ENCODE measurements around the gene PLCH2.

Gene PLCH2

DNA sequence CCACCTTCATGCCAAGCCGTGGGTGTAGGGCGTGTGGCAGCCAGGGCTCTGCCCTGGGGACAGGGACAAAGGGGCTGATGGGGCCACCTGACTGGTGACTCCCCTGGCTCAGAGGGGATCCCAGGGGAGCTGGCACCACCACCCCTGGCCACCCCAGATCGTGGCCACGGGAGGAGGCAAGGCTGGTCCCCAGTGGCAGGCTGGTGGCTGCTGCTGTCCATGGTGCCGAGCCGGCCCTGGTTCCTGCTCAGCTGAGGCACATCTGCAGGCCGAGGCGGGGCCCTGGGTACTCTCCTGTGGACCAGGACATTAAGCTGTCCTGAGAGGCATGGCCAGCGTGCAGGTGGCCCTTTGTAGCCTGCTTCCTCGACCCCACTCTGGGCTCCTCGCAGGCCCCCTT, 6.5 kb downstream of the PLCH2 start:
- no peaks in the 10 kb centered on the region for H3K27me3 ChIP-seq (ENCODE audit: control insufficient read depth in 2 of 2, insufficient read depth in 2 of 2, low read length in 2 of 2)
- no peak overlapping the region for H3K9ac ChIP-seq (ENCODE audit: low read depth in 1 of 2, low read length in 2 of 2)
- peaks cover 5 to 10% of the 10 kb centered on the region in 2 donors for H3K4me1 ChIP-seq (ENCODE audit: control insufficient read depth in 2 of 2, insufficient read depth in 2 of 2, low read length in 2 of 2)
- no peak overlapping the region for H3K4me3 ChIP-seq (ENCODE audit: low read length in 2 of 2)
- no peaks in the 10 kb centered on the region for H3K9me3 ChIP-seq (ENCODE audit: control insufficient read depth in 2 of 2, low read length in 2 of 2)
- H3K36me3 ChIP-seq (ENCODE audit: control insufficient read depth in 2 of 2, insufficient read depth in 2 of 2, low read length in 2 of 2) = no peaks in the 10 kb centered on the region
- H3K27ac ChIP-seq (ENCODE audit: low read depth in 2 of 2, low read length in 2 of 2) = no peak overlapping the region

- Histone ChIP-seq H3K27me3 (ENCODE audit: control insufficient read depth in 2 of 2, insufficient read depth in 2 of 2, low read length in 2 of 2) (no peaks in the 10 kb centered on the region), H3K36me3 (ENCODE audit: control insufficient read depth in 2 of 2, insufficient read depth in 2 of 2, low read length in 2 of 2) (no peaks in the 10 kb centered on the region), H3K4me1 (ENCODE audit: control insufficient read depth in 2 of 2, insufficient read depth in 2 of 2, low read length in 2 of 2) (peaks cover 5% of the 10 kb centered on the region in 2 donors), H3K9ac (ENCODE audit: low read depth in 1 of 2, low read length in 2 of 2) (no peak overlapping the region), H3K4me3 (ENCODE audit: low read length in 2 of 2) (no peak overlapping the region), H3K9me3 (ENCODE audit: control insufficient read depth in 2 of 2, low read length in 2 of 2) (no peaks in the 10 kb centered on the region), H3K27ac (ENCODE audit: low read depth in 2 of 2, low read length in 2 of 2) (no peak overlapping the region)
These were observed 6.9 kb downstream of the PLCH2 start for GRCh38 chr1:2483026-2483425.

DNA sequence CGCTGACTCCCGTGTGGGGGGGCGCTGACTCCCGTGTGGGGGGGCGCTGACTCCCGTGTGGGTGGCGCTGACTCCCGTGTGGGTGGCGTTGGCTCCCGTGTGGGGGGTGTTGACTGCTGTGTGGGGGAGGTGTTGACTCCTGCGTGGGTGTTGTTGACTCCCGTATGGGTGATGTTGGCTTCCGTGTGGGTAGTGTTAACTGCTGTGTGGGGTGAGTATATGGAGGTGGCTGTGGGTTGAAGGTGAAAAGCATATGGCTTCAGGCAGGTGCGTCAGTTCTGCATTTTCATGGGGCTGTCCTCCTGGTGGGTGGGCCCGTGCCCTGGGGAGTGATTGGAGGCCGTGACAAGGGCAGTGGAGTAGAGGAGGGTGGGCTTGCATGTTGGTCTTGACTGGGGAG, 7.9 kb downstream of the PLCH2 start:
- no peak overlapping the region for H3K4me3 ChIP-seq (ENCODE audit: low read length in 2 of 2)
- no peak overlapping the region for H3K9ac ChIP-seq (ENCODE audit: low read depth in 1 of 2, low read length in 2 of 2)
- H3K36me3 ChIP-seq (ENCODE audit: control insufficient read depth in 2 of 2, insufficient read depth in 2 of 2, low read length in 2 of 2) = no peaks in the 10 kb centered on the region
- no peaks in the 10 kb centered on the region for H3K27me3 ChIP-seq (ENCODE audit: control insufficient read depth in 2 of 2, insufficient read depth in 2 of 2, low read length in 2 of 2)
- H3K4me1 ChIP-seq (ENCODE audit: control insufficient read depth in 2 of 2, insufficient read depth in 2 of 2, low read length in 2 of 2) = no peaks in the 10 kb centered on the region
- peaks cover 0 to 4% of the 10 kb centered on the region in 2 donors for H3K9me3 ChIP-seq (ENCODE audit: control insufficient read depth in 2 of 2, low read length in 2 of 2)
- no peak overlapping the region for H3K27ac ChIP-seq (ENCODE audit: low read depth in 2 of 2, low read length in 2 of 2)

- H3K27me3 ChIP-seq (ENCODE audit: control insufficient read depth in 2 of 2, insufficient read depth in 2 of 2, low read length in 2 of 2) = no peaks in the 10 kb centered on the region
- no peaks in the 10 kb centered on the region for H3K4me1 ChIP-seq (ENCODE audit: control insufficient read depth in 2 of 2, insufficient read depth in 2 of 2, low read length in 2 of 2)
- peaks cover 0 to 4% of the 10 kb centered on the region in 2 donors for H3K9me3 ChIP-seq (ENCODE audit: control insufficient read depth in 2 of 2, low read length in 2 of 2)
- no peaks in the 10 kb centered on the region for H3K36me3 ChIP-seq (ENCODE audit: control insufficient read depth in 2 of 2, insufficient read depth in 2 of 2, low read length in 2 of 2)
- no peak overlapping the region for H3K9ac ChIP-seq (ENCODE audit: low read depth in 1 of 2, low read length in 2 of 2)
- no peak overlapping the region for H3K27ac ChIP-seq (ENCODE audit: low read depth in 2 of 2, low read length in 2 of 2)
- H3K4me3 ChIP-seq (ENCODE audit: low read length in 2 of 2) = no peak overlapping the region
These were observed 10.0 kb downstream of the PLCH2 start for GRCh38 chr1:2486041-2486440.

- H3K9ac ChIP-seq (ENCODE audit: low read depth in 1 of 2, low read length in 2 of 2) = no peak overlapping the region
- no peaks in the 10 kb centered on the region for H3K4me1 ChIP-seq (ENCODE audit: control insufficient read depth in 2 of 2, insufficient read depth in 2 of 2, low read length in 2 of 2)
- no peaks in the 10 kb centered on the region for H3K36me3 ChIP-seq (ENCODE audit: control insufficient read depth in 2 of 2, insufficient read depth in 2 of 2, low read length in 2 of 2)
- H3K27ac ChIP-seq (ENCODE audit: low read depth in 2 of 2, low read length in 2 of 2) = no peak overlapping the region
- H3K9me3 ChIP-seq (ENCODE audit: control insufficient read depth in 2 of 2, low read length in 2 of 2) = peaks cover 0 to 4% of the 10 kb centered on the region in 2 donors
- no peaks in the 10 kb centered on the region for H3K27me3 ChIP-seq (ENCODE audit: control insufficient read depth in 2 of 2, insufficient read depth in 2 of 2, low read length in 2 of 2)
- H3K4me3 ChIP-seq (ENCODE audit: low read length in 2 of 2) = no peak overlapping the region
These were observed 10.5 kb downstream of the PLCH2 start for GRCh38 chr1:2486558-2486957.

DNA sequence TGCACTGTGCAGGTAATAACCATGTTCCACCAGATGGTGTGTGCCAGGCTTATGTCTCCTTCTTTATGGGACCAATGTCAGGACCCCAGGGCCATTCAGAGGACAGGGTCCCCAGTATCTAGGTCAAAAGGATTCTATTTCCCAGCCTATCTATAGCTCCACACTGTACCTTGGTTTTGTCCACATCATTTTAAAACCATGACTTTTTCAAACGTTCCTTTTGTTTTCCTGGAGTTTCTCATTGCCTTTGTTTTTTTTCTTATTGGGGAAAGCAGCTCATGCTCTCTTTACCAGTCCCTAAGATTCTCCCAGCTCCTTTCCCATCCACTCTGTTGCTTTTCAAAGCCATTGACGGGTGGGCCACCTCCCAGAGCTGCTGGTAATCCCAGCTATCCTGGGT, 12.6 kb downstream of the PLCH2 start:
- Histone ChIP-seq H3K4me3 (ENCODE audit: low read length in 2 of 2) (no peak overlapping the region), H3K27ac (ENCODE audit: low read depth in 2 of 2, low read length in 2 of 2) (no peak overlapping the region), H3K9me3 (ENCODE audit: control insufficient read depth in 2 of 2, low read length in 2 of 2) (peaks cover 0 to 4% of the 10 kb centered on the region in 2 donors), H3K27me3 (ENCODE audit: control insufficient read depth in 2 of 2, insufficient read depth in 2 of 2, low read length in 2 of 2) (no peaks in the 10 kb centered on the region), H3K4me1 (ENCODE audit: control insufficient read depth in 2 of 2, insufficient read depth in 2 of 2, low read length in 2 of 2) (no peaks in the 10 kb centered on the region), H3K36me3 (ENCODE audit: control insufficient read depth in 2 of 2, insufficient read depth in 2 of 2, low read length in 2 of 2) (no peaks in the 10 kb centered on the region), H3K9ac (ENCODE audit: low read depth in 1 of 2, low read length in 2 of 2) (no peak overlapping the region)

- no peaks in the 10 kb centered on the region for H3K36me3 ChIP-seq (ENCODE audit: control insufficient read depth in 2 of 2, insufficient read depth in 2 of 2, low read length in 2 of 2)
- H3K27ac ChIP-seq (ENCODE audit: low read depth in 2 of 2, low read length in 2 of 2) = no peak overlapping the region
- H3K4me1 ChIP-seq (ENCODE audit: control insufficient read depth in 2 of 2, insufficient read depth in 2 of 2, low read length in 2 of 2) = peaks cover 0 to 7% of the 10 kb centered on the region in 2 donors
- peaks cover 0 to 4% of the 10 kb centered on the region in 2 donors for H3K9me3 ChIP-seq (ENCODE audit: control insufficient read depth in 2 of 2, low read length in 2 of 2)
- no peaks in the 10 kb centered on the region for H3K27me3 ChIP-seq (ENCODE audit: control insufficient read depth in 2 of 2, insufficient read depth in 2 of 2, low read length in 2 of 2)
- H3K4me3 ChIP-seq (ENCODE audit: low read length in 2 of 2) = no peak overlapping the region
- H3K9ac ChIP-seq (ENCODE audit: low read depth in 1 of 2, low read length in 2 of 2) = no peak overlapping the region
These were observed 13.5 kb downstream of the PLCH2 start for GRCh38 chr1:2489615-2490014.

DNA sequence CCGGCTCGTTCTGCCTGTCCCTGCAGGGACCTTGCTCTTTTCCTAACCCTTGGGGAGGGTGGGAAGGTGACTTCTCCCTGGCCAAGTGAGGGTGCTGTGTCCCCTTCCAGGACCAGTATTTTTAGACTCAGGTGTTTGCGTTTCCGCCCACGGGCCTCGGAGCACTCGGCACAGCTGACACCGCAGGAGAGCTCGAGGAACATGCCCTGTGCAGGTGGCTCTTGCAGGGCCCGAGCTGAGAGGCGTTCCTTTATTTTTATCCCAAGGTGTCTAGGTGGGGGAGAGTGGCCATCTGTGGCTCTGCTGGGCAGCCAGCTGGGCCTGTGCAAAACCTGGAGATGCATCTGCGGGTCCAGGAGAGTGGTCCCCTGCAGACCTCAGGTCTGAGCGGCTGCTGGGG, 16.0 kb downstream of the PLCH2 start:
- H3K4me3 ChIP-seq (ENCODE audit: low read length in 2 of 2) = no peak overlapping the region
- no peaks in the 10 kb centered on the region for H3K36me3 ChIP-seq (ENCODE audit: control insufficient read depth in 2 of 2, insufficient read depth in 2 of 2, low read length in 2 of 2)
- H3K27me3 ChIP-seq (ENCODE audit: control insufficient read depth in 2 of 2, insufficient read depth in 2 of 2, low read length in 2 of 2) = no peaks in the 10 kb centered on the region
- peaks cover 0 to 8% of the 10 kb centered on the region in 2 donors for H3K4me1 ChIP-seq (ENCODE audit: control insufficient read depth in 2 of 2, insufficient read depth in 2 of 2, low read length in 2 of 2)
- H3K27ac ChIP-seq (ENCODE audit: low read depth in 2 of 2, low read length in 2 of 2) = no peak overlapping the region
- no peak overlapping the region for H3K9ac ChIP-seq (ENCODE audit: low read depth in 1 of 2, low read length in 2 of 2)
- H3K9me3 ChIP-seq (ENCODE audit: control insufficient read depth in 2 of 2, low read length in 2 of 2) = peaks cover 0 to 4% of the 10 kb centered on the region in 2 donors

GRCh38 chr1:2493218-2493617, 17.1 kb downstream of the PLCH2 start:
- Histone ChIP-seq H3K27me3 (ENCODE audit: control insufficient read depth in 2 of 2, insufficient read depth in 2 of 2, low read length in 2 of 2) (no peaks in the 10 kb centered on the region), H3K4me3 (ENCODE audit: low read length in 2 of 2) (no peak overlapping the region), H3K9me3 (ENCODE audit: control insufficient read depth in 2 of 2, low read length in 2 of 2) (peaks cover 0 to 3% of the 10 kb centered on the region in 2 donors), H3K9ac (ENCODE audit: low read depth in 1 of 2, low read length in 2 of 2) (no peak overlapping the region), H3K27ac (ENCODE audit: low read depth in 2 of 2, low read length in 2 of 2) (no peak overlapping the region), H3K4me1 (ENCODE audit: control insufficient read depth in 2 of 2, insufficient read depth in 2 of 2, low read length in 2 of 2) (peaks cover 0 to 8% of the 10 kb centered on the region in 2 donors), H3K36me3 (ENCODE audit: control insufficient read depth in 2 of 2, insufficient read depth in 2 of 2, low read length in 2 of 2) (no peaks in the 10 kb centered on the region)

DNA sequence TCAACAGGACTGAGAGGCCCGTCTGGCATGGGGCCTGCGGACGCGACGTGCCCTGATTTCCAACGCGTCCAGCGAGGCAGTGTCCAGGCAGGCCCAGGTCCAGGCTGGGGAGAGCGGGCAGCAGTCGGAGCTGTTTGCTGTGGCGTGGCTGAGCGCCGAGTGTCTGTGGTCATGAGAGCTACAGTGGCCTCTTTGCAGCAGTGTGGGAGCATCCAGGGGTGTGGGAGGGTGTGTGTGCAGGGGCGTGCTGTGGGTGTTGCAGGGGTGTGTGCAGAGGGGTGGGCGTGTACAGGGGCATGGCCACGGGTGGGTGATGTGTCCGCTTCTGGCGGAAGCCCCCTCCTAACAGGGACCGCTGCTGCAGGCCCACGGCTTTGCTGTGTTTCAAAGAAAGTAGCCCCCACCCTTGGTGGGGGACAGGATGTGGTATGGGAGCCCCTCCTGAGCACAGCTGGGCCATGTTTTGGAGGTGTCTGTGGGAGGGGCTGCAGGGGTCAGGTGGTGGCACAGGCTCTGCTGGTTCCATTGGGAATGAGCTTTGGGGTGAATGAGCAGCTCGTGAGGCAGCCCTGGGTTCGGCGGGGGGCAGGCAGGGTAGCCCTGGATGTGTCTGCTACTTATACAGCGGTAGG, 17.7 kb downstream of the PLCH2 start:
- no peaks in the 10 kb centered on the region for H3K9me3 ChIP-seq (ENCODE audit: control insufficient read depth in 2 of 2, low read length in 2 of 2)
- H3K27me3 ChIP-seq (ENCODE audit: control insufficient read depth in 2 of 2, insufficient read depth in 2 of 2, low read length in 2 of 2) = no peaks in the 10 kb centered on the region
- H3K9ac ChIP-seq (ENCODE audit: low read depth in 1 of 2, low read length in 2 of 2) = no peak overlapping the region
- H3K4me1 ChIP-seq (ENCODE audit: control insufficient read depth in 2 of 2, insufficient read depth in 2 of 2, low read length in 2 of 2) = peaks cover 0 to 8% of the 10 kb centered on the region in 2 donors
- no peak overlapping the region for H3K27ac ChIP-seq (ENCODE audit: low read depth in 2 of 2, low read length in 2 of 2)
- H3K4me3 ChIP-seq (ENCODE audit: low read length in 2 of 2) = no peak overlapping the region
- no peaks in the 10 kb centered on the region for H3K36me3 ChIP-seq (ENCODE audit: control insufficient read depth in 2 of 2, insufficient read depth in 2 of 2, low read length in 2 of 2)

- Histone ChIP-seq H3K4me3 (ENCODE audit: low read length in 2 of 2) (no peak overlapping the region), H3K36me3 (ENCODE audit: control insufficient read depth in 2 of 2, insufficient read depth in 2 of 2, low read length in 2 of 2) (no peaks in the 10 kb centered on the region), H3K9me3 (ENCODE audit: control insufficient read depth in 2 of 2, low read length in 2 of 2) (no peaks in the 10 kb centered on the region), H3K4me1 (ENCODE audit: control insufficient read depth in 2 of 2, insufficient read depth in 2 of 2, low read length in 2 of 2) (peaks cover 0 to 8% of the 10 kb centered on the region in 2 donors), H3K9ac (ENCODE audit: low read depth in 1 of 2, low read length in 2 of 2) (no peak overlapping the region), H3K27ac (ENCODE audit: low read depth in 2 of 2, low read length in 2 of 2) (no peak overlapping the region), H3K27me3 (ENCODE audit: control insufficient read depth in 2 of 2, insufficient read depth in 2 of 2, low read length in 2 of 2) (no peaks in the 10 kb centered on the region)
These were observed 18.2 kb downstream of the PLCH2 start for GRCh38 chr1:2494323-2494693.
